ENCODE measurements around the gene KLHL1. TPM values are rescaled to one million over a fixed set of nuclear protein-coding genes. Genes with fewer than 3 reads are reported as not detected.

The KLHL1 gene
- total RNA-seq, result not detected in 2 replicates

GRCh38 chr13:70108356-70109105 lies at the start of gene KLHL1:
Gene KLHL1 (minus strand): TSS chr13:70108452. CDS start chr13:70107699, 753 bp downstream.

GRCh38 chr13:70107498-70108281 lies 562 bp downstream of the KLHL1 start, which contains the start of gene ATXN8OS:
Gene ATXN8OS (plus strand): TSS chr13:70107826.

Small RNA genes within 50 kb of the gene (small RNA-seq; reads per million reads assigned to genes)
- not detected for gene RNY3P10

Other genes starting within 250 kb of the KLHL1 start
- not detected in 2 replicates for gene ATXN8OS, start 626 bp downstream of the KLHL1 start, total RNA-seq

All from subcutaneous preadipocyte (primary cell).